Hair follicle dermal papilla cell (primary cell): ENCODE measurements around the gene MRPL50. TPM values are rescaled to one million over a fixed set of nuclear protein-coding genes. Genes with fewer than 3 reads are reported as not detected.

Experiments
- total RNA-seq: library from RNA; depleted of rRNA; stranded (reverse); fragments of >200 nt; gene quantifications from 2 replicates; pipeline ENCODE4 v1.2.3, GENCODE V29; 2012

Gene MRPL50
- 7.5 and 8.3 TPM in 2 replicates for total RNA-seq

GRCh38 chr9:101398068-101398929, at the start of gene MRPL50, which contains the start of gene ZNF189:
Gene MRPL50, minus strand, starts transcription at chr9:101398618. Its CDS starts 26 bp downstream, at chr9:101398592.
Gene ZNF189, plus strand, starts transcription at chr9:101398851. Its CDS starts 306 bp downstream, at chr9:101399157.

GRCh38 chr9:101435601-101436079, 37.2 kb upstream of the MRPL50 start, which contains the start of gene ALDOB:
Gene ALDOB, minus strand, starts transcription at chr9:101435774. Its CDS starts 4,887 bp downstream, at chr9:101430887.

GRCh38 chr9:101384873-101385536, 13.4 kb downstream of the MRPL50 start, which contains the start of gene BAAT:
Gene BAAT, minus strand, starts transcription at chr9:101385006. Its CDS starts 13,602 bp downstream, at chr9:101371404.

Other genes with a start within 250 kb of the MRPL50 start
- gene BAAT, start 13.6 kb downstream of the MRPL50 start, total RNA-seq = 0.12 TPM in 1 of 2 replicates, not detected in the other
- gene ZNF189, start 233 bp upstream of the MRPL50 start, total RNA-seq = 22.1 and 23.7 TPM in 2 replicates
- gene ALDOB, start 37.2 kb upstream of the MRPL50 start, total RNA-seq = not detected in 2 replicates
- gene RNF20, start 135.2 kb upstream of the MRPL50 start, total RNA-seq = 24.9 and 29.7 TPM in 2 replicates
- not detected in 2 replicates for gene PPP3R2, start 196.4 kb upstream of the MRPL50 start, total RNA-seq